GM12873 (cell line): ENCODE measurements around the gene CS.

Source experiments
- CTCF ChIP-seq: IDR thresholded peaks from 2 replicates; pipeline ENCODE4 v1.5.1; 2012; ENCODE audit warnings: low read depth, mild to moderate bottlenecking, moderate library complexity, low read length, control low read depth; ENCODE audit not compliant: insufficient read depth; ENCODE audit errors: missing control alignments

Gene CS

DNA sequence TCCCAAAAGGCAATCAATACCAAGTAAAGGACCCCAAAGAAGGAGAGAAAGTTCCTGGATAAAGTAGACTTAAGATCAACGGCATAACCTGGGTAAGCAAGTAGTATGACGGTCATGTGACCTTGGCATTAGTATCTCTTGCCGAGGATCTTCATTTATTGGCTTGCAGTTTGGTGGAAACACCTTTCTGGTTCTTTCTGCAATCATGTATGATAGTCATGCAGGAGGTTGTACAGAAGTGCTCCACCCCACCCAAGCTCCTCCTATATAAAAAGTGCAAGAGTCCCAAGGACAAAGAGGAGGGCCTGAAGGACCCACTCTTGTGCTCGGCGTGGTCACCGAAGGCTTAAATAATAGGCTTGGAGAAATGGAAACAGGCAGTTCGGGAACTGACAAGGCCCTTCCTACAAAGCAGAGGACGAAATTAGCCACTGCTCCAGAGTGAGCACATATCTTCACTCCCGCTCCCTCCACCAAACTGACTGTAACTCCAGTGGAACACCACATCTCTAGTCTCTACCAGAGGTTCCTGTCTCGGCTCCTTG lies 750 bp downstream of the CS start:
- no peak for TF ChIP-seq CTCF

DNA sequence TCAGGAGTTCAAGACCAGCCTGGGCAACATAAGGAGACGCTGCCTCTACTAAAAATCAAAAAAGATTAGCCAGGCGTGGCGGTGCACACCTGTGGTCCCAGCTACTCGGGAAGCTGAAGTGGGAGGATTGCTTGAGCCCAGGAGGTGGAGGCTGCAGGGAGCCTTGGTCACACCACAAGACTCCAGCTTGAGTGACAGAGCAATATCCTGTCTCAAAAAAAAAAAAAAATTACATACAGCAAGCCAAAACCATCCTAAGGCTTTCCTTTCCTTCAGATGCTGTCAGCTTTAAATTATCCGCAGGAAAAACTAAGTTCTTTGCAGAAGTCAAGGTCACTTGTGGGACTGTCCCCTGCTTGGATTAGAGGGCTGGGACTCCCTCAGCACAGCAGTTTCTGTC lies 1.3 kb downstream of the CS start:
- no peak for TF ChIP-seq CTCF

DNA sequence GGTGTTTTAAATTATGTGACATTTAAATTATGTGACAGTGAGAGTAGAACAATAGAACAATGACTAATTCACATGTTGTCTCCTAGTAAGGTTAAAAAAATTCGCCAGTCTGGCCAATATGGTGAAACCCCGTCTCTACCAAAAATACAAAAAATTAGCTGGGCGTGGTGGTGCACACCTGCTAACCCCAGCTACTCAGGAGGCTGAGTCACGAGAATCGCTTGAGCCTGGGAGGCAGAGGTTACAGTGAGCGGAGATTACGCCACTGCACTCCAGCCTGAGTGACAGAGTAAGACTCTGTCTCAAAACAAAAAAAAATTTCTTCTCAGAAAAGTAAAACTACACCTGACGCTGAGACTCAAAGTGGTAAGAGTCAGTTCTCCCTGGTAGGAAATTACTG lies 2.7 kb downstream of the CS start:
- TF ChIP-seq CTCF: no peak

GRCh38 chr12:56296295-56296694 lies 3.8 kb downstream of the CS start:
- no peak for TF ChIP-seq CTCF

GRCh38 chr12:56293795-56294194 lies 6.3 kb downstream of the CS start:
- TF ChIP-seq CTCF: no peak

GRCh38 chr12:56288705-56289387 lies 11.3 kb downstream of the CS start:
- TF ChIP-seq CTCF: no peak

GRCh38 chr12:56286044-56286830 lies 13.9 kb downstream of the CS start:
- no peak for TF ChIP-seq CTCF
